Measurements from ENCODE around the gene HMGN1.

DNA sequence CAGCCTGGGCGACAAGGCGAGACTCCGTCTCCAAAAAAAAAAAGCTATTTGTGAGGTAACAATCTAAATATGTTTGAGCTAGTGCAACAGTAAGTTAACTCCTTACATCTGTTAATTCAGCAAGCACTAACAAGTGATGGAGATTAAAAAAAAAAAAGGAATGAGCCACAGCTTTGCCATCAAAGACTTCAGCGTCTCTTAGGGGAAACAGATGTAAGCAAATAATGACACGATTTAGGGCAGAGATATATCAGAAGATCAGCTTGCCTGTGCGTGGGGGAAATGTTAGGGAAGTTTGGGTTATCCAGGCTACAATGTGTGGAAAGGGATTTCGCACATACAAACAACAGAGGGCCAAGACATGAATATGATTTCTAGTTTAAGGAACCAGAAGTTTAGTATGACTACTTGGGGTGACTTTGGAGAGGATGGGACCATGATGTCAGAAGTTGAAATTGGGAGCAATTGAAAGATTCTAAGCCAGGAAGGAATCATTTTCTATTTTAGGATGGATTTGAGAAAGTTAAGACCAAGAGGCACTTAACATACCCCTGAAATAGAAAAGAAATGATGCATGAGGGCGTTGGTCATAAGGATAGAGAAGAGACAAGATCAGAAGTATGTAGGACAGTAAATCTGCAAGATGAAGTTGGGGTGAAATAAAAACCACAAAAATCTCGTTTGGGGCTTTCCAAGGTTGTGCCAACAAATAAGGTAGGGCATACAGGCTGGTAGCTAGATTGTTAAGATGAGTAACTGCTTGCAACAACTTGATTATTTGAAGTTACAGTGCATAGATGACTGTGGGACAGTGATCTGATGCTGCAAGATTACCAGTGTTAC lies 33.1 kb downstream of the HMGN1 start:
- TF ChIP-seq, protein P1, sequence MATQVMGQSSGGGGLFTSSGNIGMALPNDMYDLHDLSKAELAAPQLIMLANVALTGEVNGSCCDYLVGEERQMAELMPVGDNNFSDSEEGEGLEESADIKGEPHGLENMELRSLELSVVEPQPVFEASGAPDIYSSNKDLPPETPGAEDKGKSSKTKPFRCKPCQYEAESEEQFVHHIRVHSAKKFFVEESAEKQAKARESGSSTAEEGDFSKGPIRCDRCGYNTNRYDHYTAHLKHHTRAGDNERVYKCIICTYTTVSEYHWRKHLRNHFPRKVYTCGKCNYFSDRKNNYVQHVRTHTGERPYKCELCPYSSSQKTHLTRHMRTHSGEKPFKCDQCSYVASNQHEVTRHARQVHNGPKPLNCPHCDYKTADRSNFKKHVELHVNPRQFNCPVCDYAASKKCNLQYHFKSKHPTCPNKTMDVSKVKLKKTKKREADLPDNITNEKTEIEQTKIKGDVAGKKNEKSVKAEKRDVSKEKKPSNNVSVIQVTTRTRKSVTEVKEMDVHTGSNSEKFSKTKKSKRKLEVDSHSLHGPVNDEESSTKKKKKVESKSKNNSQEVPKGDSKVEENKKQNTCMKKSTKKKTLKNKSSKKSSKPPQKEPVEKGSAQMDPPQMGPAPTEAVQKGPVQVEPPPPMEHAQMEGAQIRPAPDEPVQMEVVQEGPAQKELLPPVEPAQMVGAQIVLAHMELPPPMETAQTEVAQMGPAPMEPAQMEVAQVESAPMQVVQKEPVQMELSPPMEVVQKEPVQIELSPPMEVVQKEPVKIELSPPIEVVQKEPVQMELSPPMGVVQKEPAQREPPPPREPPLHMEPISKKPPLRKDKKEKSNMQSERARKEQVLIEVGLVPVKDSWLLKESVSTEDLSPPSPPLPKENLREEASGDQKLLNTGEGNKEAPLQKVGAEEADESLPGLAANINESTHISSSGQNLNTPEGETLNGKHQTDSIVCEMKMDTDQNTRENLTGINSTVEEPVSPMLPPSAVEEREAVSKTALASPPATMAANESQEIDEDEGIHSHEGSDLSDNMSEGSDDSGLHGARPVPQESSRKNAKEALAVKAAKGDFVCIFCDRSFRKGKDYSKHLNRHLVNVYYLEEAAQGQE (IDR thresholded peaks at IDR 0.05), result no peak
- TF ChIP-seq SP1 (IDR thresholded peaks at IDR 0.05) (no peak), EGR1 (IDR thresholded peaks at IDR 0.05; ENCODE audit: low read depth in 2 of 2) (no peak), YY1 (IDR thresholded peaks at IDR 0.05) (no peak), TAF1 (conservative IDR thresholded peaks at IDR 0.05) (no peak)
- TF ChIP-seq, protein P2, sequence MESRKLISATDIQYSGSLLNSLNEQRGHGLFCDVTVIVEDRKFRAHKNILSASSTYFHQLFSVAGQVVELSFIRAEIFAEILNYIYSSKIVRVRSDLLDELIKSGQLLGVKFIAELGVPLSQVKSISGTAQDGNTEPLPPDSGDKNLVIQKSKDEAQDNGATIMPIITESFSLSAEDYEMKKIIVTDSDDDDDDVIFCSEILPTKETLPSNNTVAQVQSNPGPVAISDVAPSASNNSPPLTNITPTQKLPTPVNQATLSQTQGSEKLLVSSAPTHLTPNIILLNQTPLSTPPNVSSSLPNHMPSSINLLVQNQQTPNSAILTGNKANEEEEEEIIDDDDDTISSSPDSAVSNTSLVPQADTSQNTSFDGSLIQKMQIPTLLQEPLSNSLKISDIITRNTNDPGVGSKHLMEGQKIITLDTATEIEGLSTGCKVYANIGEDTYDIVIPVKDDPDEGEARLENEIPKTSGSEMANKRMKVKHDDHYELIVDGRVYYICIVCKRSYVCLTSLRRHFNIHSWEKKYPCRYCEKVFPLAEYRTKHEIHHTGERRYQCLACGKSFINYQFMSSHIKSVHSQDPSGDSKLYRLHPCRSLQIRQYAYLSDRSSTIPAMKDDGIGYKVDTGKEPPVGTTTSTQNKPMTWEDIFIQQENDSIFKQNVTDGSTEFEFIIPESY (IDR thresholded peaks at IDR 0.05), result no peak
- TF ChIP-seq, protein P3, sequence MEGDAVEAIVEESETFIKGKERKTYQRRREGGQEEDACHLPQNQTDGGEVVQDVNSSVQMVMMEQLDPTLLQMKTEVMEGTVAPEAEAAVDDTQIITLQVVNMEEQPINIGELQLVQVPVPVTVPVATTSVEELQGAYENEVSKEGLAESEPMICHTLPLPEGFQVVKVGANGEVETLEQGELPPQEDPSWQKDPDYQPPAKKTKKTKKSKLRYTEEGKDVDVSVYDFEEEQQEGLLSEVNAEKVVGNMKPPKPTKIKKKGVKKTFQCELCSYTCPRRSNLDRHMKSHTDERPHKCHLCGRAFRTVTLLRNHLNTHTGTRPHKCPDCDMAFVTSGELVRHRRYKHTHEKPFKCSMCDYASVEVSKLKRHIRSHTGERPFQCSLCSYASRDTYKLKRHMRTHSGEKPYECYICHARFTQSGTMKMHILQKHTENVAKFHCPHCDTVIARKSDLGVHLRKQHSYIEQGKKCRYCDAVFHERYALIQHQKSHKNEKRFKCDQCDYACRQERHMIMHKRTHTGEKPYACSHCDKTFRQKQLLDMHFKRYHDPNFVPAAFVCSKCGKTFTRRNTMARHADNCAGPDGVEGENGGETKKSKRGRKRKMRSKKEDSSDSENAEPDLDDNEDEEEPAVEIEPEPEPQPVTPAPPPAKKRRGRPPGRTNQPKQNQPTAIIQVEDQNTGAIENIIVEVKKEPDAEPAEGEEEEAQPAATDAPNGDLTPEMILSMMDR (IDR thresholded peaks at IDR 0.05; ENCODE audit: low read depth, low read length, missing input control), result no peak

All from liver (tissue), 3 donors.